OCI-LY3 (cell line): Measurements from ENCODE around the gene PTAR1.

Experiments
- H2AFZ ChIP-seq: fragments of 200-600, 300-600 bp; shearing (Covaris generic); 2 replicates; pipeline ENCODE4 v1.6.0; 2014; ENCODE audit warnings: antibody characterized with exemption, low read depth, low read length
- H3K27ac ChIP-seq: fragments of 200-600, 300-600 bp; sonication (generic); 2 replicates; pipeline ENCODE4 v1.5.1; 2014; ENCODE audit warnings: mild to moderate bottlenecking, low read length, moderate library complexity, mixed read lengths
- H3K27me3 ChIP-seq: fragments of 200-600, 300-600 bp; sonication (generic); 2 replicates; pipeline ENCODE4 v1.6.1; 2014; ENCODE audit warnings: low read depth, low read length, mixed read lengths
- H3K36me3 ChIP-seq: fragments of 200-600, 300-600 bp; sonication (generic); replicated peaks from 2 replicates; pipeline ENCODE3; 2014; ENCODE audit warnings: low read depth, low read length, mixed read lengths
- H3K4me1 ChIP-seq: fragments of 300-600, 200-600 bp; sonication (generic); 2 replicates; pipeline ENCODE4 v1.6.1; 2014; ENCODE audit warnings: low read length, mixed read lengths
- H3K4me2 ChIP-seq: fragments of 200-600, 300-600 bp; sonication (generic); 2 replicates; pipeline ENCODE4 v1.6.1; 2014; ENCODE audit warnings: low read length, mixed read lengths
- H3K4me3 ChIP-seq: fragments of 300-600, 200-600 bp; sonication (generic); 2 replicates; pipeline ENCODE4 v1.5.1; 2014; ENCODE audit warnings: antibody characterized with exemption, mild to moderate bottlenecking, low read length, moderate library complexity
- H3K79me2 ChIP-seq: fragments of 300-600, 200-600 bp; shearing (Covaris generic); 2 replicates; pipeline ENCODE4 v1.6.1; 2014; ENCODE audit warnings: mild to moderate bottlenecking, low read length, mixed read lengths
- H3K9ac ChIP-seq: fragments of 300-600, 200-600 bp; shearing (Covaris generic); 2 replicates; pipeline ENCODE4 v1.6.0; 2014; ENCODE audit warnings: mild to moderate bottlenecking, low read length, moderate library complexity
- H3K9me3 ChIP-seq: fragments of 200-600, 300-600 bp; shearing (Covaris generic); 2 replicates; pipeline ENCODE4 v1.6.1; 2014; ENCODE audit warnings: low read length, mixed read lengths; ENCODE audit not compliant: insufficient read depth
- H4K20me1 ChIP-seq: fragments of 200-600, 300-600 bp; sonication (generic); 2 replicates; pipeline ENCODE4 v1.6.1; 2016; ENCODE audit warnings: low read length, mixed read lengths; ENCODE audit not compliant: insufficient read depth
- EZH2phosphoT487 ChIP-seq: fragments of 200-600 bp; shearing (Covaris generic); IDR thresholded peaks from 2 replicates; pipeline ENCODE4 v1.6.1; 2018; ENCODE audit warnings: antibody characterized with exemption, mixed run types, low read depth
- TF ChIP-seq, protein P1 (sequence below): fragments of 200-600, 300-600 bp; sonication (generic); IDR thresholded peaks from 2 replicates; pipeline ENCODE4 v1.5.1; 2014; ENCODE audit warnings: antibody characterized with exemption, low read length, low read depth

PTAR1 gene

DNA sequence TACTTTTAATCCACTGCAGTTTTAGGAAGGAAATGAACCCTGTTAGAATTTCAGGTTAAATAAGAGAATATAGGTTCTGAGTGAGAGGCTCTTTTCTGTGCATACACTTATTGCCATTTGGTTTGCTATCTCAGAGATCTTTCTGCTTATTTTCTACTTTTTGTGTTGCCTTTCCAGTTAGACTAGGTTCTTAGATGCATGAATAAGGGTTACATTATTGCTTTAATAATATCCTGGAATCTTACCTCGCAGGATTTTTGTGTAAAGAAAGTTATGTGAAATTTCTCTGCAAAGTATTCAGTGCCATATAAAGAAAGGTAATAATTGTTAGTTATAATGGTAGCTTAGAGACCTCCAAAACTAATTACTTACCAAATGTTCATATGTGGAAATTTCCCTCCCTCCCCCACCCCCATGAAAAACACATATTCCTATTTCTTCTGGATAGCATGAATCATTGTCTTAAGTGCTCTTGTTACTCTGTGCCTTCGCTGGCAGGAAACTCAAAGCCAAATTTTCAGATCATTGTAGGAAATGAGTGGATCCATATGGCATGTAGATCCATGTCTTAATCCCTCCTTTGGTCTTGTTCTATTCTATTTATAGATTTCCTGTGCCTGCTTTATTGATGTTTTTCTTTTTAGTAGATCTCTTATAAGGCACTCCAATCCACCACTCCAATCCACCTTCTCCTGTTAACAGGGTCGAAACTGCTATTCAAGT is 84.9 kb downstream of the PTAR1 start:
- H3K9me3 ChIP-seq: no peaks in the 10 kb centered on the region
- H3K4me2 ChIP-seq: no peak overlapping the region
- TF ChIP-seq EZH2phosphoT487: no peak
- TF ChIP-seq, protein P1, sequence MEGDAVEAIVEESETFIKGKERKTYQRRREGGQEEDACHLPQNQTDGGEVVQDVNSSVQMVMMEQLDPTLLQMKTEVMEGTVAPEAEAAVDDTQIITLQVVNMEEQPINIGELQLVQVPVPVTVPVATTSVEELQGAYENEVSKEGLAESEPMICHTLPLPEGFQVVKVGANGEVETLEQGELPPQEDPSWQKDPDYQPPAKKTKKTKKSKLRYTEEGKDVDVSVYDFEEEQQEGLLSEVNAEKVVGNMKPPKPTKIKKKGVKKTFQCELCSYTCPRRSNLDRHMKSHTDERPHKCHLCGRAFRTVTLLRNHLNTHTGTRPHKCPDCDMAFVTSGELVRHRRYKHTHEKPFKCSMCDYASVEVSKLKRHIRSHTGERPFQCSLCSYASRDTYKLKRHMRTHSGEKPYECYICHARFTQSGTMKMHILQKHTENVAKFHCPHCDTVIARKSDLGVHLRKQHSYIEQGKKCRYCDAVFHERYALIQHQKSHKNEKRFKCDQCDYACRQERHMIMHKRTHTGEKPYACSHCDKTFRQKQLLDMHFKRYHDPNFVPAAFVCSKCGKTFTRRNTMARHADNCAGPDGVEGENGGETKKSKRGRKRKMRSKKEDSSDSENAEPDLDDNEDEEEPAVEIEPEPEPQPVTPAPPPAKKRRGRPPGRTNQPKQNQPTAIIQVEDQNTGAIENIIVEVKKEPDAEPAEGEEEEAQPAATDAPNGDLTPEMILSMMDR: no peak
- H3K4me1 ChIP-seq: no peaks in the 10 kb centered on the region
- H3K9ac ChIP-seq: no peak overlapping the region
- no peaks in the 10 kb centered on the region for H3K79me2 ChIP-seq
- H2AFZ ChIP-seq: no peak overlapping the region
- no peaks in the 10 kb centered on the region for H4K20me1 ChIP-seq
- H3K36me3 ChIP-seq: no peaks in the 10 kb centered on the region
- no peak overlapping the region for H3K27ac ChIP-seq
- H3K4me3 ChIP-seq: no peak overlapping the region
- H3K27me3 ChIP-seq: peaks cover 3% of the 10 kb centered on the region; the same call in 1 of the 2 replicates

DNA sequence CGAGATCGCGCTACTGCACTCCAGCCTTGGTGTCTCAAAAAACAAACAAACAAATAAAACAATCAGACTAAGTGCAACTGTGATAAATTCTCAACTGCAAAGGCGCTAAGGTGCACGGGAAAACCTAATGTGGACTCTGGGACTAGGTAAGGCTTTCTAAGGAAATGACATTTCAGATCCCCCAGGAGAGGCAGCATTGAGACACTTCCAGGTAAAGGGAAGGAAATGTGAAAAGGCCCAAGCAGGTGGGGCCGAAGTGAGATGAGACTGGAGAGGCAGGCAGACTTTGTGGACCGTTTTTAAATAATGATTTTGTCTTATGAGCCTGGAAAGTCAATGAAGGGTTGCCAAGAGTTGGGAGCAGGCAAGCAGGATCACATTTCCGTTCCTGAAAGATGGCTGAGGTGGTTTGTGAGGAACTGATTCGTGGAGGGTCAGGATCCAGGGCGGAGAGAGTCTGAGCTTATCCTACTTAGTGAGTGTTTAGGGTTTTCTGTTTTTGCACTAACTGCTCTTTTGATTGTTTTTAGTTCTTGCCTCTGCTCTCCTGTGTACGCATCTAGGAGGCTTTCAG is 85.6 kb downstream of the PTAR1 start:
- Histone ChIP-seq H3K4me1 (no peaks in the 10 kb centered on the region), H3K4me3 (no peak overlapping the region), H3K9ac (no peak overlapping the region), H3K27ac (no peak overlapping the region), H4K20me1 (no peaks in the 10 kb centered on the region), H3K9me3 (no peaks in the 10 kb centered on the region), H3K4me2 (no peak overlapping the region), H3K27me3 (peaks cover 3% of the 10 kb centered on the region; the same call in 1 of the 2 replicates), H3K36me3 (no peaks in the 10 kb centered on the region), H2AFZ (no peak overlapping the region), H3K79me2 (no peaks in the 10 kb centered on the region)
- TF ChIP-seq EZH2phosphoT487: no peak
- TF ChIP-seq, protein P1: no peak

DNA sequence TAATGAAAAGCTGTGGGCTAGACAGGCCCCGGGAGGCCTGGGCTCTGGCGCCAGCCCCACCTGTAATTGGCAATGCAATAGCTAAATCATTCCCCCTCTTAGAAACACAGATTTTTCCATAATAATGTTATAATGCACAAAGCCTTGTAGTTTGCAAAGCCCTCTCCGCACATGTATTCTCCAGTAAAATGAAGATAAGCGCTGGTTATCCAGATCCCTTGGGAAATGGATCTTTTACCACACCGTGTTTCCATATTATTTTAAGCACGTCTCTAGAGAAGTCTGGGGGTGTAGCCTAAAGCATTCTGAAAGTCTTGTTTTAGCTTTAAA is 86.5 kb downstream of the PTAR1 start:
- no peaks in the 10 kb centered on the region for H3K79me2 ChIP-seq
- H3K9ac ChIP-seq: no peak overlapping the region
- H3K9me3 ChIP-seq: no peaks in the 10 kb centered on the region
- H2AFZ ChIP-seq: no peak overlapping the region
- no peak overlapping the region for H3K27ac ChIP-seq
- peaks cover 6% of the 10 kb centered on the region for H3K27me3 ChIP-seq
- no peaks in the 10 kb centered on the region for H3K4me1 ChIP-seq
- H3K36me3 ChIP-seq: no peaks in the 10 kb centered on the region
- H3K4me2 ChIP-seq: peak overlapping the region; percentile 43
- 0 out of 2 replicates have a peak overlapping the region, but pooled peaks have one; percentile 20 for H3K4me3 ChIP-seq
- no peak for TF ChIP-seq EZH2phosphoT487
- TF ChIP-seq, protein P1: no peak
- no peaks in the 10 kb centered on the region for H4K20me1 ChIP-seq

DNA sequence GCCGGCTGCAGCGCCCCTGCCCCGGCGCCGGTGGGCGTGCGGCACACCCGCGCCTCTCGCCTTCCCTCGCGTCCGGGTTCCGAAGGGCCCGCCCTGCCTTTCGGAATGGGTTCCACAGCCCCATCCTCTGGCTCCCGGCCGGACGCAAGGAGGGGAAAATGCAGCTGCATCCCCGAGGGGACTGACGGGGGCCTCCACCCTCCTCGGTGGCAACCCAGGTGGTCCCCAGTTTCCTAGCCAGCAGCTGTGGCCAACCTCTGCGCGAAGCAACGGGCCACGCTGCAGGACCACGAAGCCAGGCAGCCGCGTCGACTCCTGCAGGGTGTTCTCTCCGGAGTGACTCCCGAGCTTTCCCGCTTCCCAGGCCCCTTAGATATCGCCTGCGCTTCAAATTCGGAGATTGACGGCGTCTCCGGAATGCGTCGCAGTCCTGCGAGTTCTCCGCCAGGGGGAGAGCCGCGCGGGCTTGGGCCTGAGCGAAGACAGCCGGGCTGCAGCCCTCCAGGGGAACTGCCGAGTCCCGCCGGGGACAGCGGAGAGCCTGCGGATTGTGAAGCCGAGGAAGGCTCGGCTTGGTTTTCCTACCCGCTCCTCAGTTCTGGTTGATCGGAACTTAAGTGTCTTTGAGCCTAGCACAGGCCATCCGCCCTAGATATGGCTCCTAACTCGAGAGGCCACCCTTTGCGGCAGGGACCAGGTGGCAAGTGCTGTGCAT is 87.1 kb downstream of the PTAR1 start:
- Histone ChIP-seq H3K9me3 (no peaks in the 10 kb centered on the region), H4K20me1 (no peaks in the 10 kb centered on the region), H3K9ac (no peak overlapping the region), H3K27ac (no peak overlapping the region), H3K36me3 (no peaks in the 10 kb centered on the region), H3K4me2 (peak overlapping the region; percentile 43), H3K79me2 (no peaks in the 10 kb centered on the region), H3K4me3 (0 out of 2 replicates have a peak overlapping the region, but pooled peaks have one; percentile 20), H3K27me3 (peaks cover 11% of the 10 kb centered on the region), H3K4me1 (no peaks in the 10 kb centered on the region), H2AFZ (no peak overlapping the region)
- TF ChIP-seq, protein P1: peak; percentile 36
- no peak for TF ChIP-seq EZH2phosphoT487
